ENCODE data around the gene IL1R1. TPM values are rescaled to one million over a fixed set of nuclear protein-coding genes. Genes with fewer than 3 reads are reported as not detected.

IL1R1 gene
- polyA plus RNA-seq, 3 donors = 1.8 to 2.7 (median 2.6) TPM

- Histone ChIP-seq H3K36me3 (replicated peaks in 1 of 2; ENCODE audit: control insufficient read depth in 1 of 2, insufficient read depth in 2 of 2, low read length in 2 of 2) (no peaks in the 10 kb centered on the region), H3K27me3 (ENCODE audit: control insufficient read depth in 2 of 2, insufficient read depth in 2 of 2, low read length in 2 of 2) (no peaks in the 10 kb centered on the region), H3K4me3 (replicated peaks in 1 of 3; ENCODE audit: low read depth in 2 of 3, low read length in 3 of 3) (no peak overlapping the region), H2AFZ (ENCODE audit: insufficient read depth, low read depth, low read length, poor library complexity, severe bottlenecking) (no peak overlapping the region), H3K27ac (ENCODE audit: low read depth in 1 of 2, low read length in 2 of 2) (peak overlapping the region in 1 of 2 donors; percentile 47), H3K9me3 (replicated peaks in 1 of 2; ENCODE audit: control insufficient read depth in 1 of 2, insufficient read depth in 1 of 2, low read length in 2 of 2) (no peaks in the 10 kb centered on the region), H3K79me2 (ENCODE audit: insufficient read depth, low read length) (no peaks in the 10 kb centered on the region), H4K20me1 (ENCODE audit: insufficient read depth, low read length) (no peaks in the 10 kb centered on the region), H3K4me2 (replicated peaks; ENCODE audit: extremely low read depth, low read length, poor library complexity, severe bottlenecking) (peak overlapping the region; percentile 36), H3K9ac (ENCODE audit: insufficient read depth, low read length, poor library complexity, severe bottlenecking) (no peak overlapping the region), H3K4me1 (ENCODE audit: control insufficient read depth in 1 of 2, insufficient read depth in 2 of 2, low read length in 2 of 2) (peaks cover 22 to 41% of the 10 kb centered on the region in 2 donors)
- TF ChIP-seq CTCF (IDR thresholded peaks at IDR 0.05) = no peak
- H3K27ac Mint-ChIP-seq = peak overlapping the region in 6 of 7 donors; percentile 17 to 91 (median 76)
- H3K27me3 Mint-ChIP-seq (ENCODE audit: low read depth in 3 of 3) = peaks cover 2 to 9% (median 3%) of the 10 kb centered on the region in 3 donors
- H3K4me1 Mint-ChIP-seq = peaks cover 33% of the 10 kb centered on the region
- no peak overlapping the region for H3K4me3 Mint-ChIP-seq
- no peaks in the 10 kb centered on the region for H3K36me3 Mint-ChIP-seq
- no peak for DNase-seq
- H3K9me3 Mint-ChIP-seq = peaks cover 0 to 3% (median 1%) of the 10 kb centered on the region in 7 donors
- intact Hi-C loops (cut with micrococcal nuclease) = no loop called here
Measured at GRCh38 chr2:102130647-102130991, 11.9 kb upstream of the IL1R1 start.

- Histone ChIP-seq H3K36me3 (replicated peaks in 1 of 2; ENCODE audit: control insufficient read depth in 1 of 2, insufficient read depth in 2 of 2, low read length in 2 of 2) (no peaks in the 10 kb centered on the region), H3K4me3 (replicated peaks in 1 of 3; ENCODE audit: low read depth in 2 of 3, low read length in 3 of 3) (no peak overlapping the region), H3K4me1 (ENCODE audit: control insufficient read depth in 1 of 2, insufficient read depth in 2 of 2, low read length in 2 of 2) (peaks cover 22 to 44% of the 10 kb centered on the region in 2 donors), H2AFZ (ENCODE audit: insufficient read depth, low read depth, low read length, poor library complexity, severe bottlenecking) (no peak overlapping the region), H3K9ac (ENCODE audit: insufficient read depth, low read length, poor library complexity, severe bottlenecking) (no peak overlapping the region), H4K20me1 (ENCODE audit: insufficient read depth, low read length) (no peaks in the 10 kb centered on the region), H3K4me2 (replicated peaks; ENCODE audit: extremely low read depth, low read length, poor library complexity, severe bottlenecking) (no peak overlapping the region), H3K79me2 (ENCODE audit: insufficient read depth, low read length) (no peaks in the 10 kb centered on the region), H3K27ac (ENCODE audit: low read depth in 1 of 2, low read length in 2 of 2) (no peak overlapping the region), H3K9me3 (replicated peaks in 1 of 2; ENCODE audit: control insufficient read depth in 1 of 2, insufficient read depth in 1 of 2, low read length in 2 of 2) (no peaks in the 10 kb centered on the region), H3K27me3 (ENCODE audit: control insufficient read depth in 2 of 2, insufficient read depth in 2 of 2, low read length in 2 of 2) (no peaks in the 10 kb centered on the region)
- intact Hi-C loops (cut with micrococcal nuclease) = no loop called here
- peaks cover 2 to 9% (median 3%) of the 10 kb centered on the region in 3 donors for H3K27me3 Mint-ChIP-seq (ENCODE audit: low read depth in 3 of 3)
- peaks cover 34% of the 10 kb centered on the region for H3K4me1 Mint-ChIP-seq
- no peak for DNase-seq
- H3K4me3 Mint-ChIP-seq = no peak overlapping the region
- no peak for TF ChIP-seq CTCF (IDR thresholded peaks at IDR 0.05)
- WGBS (ENCODE audit: insufficient coverage) = no CpG with 5 or more reads among the region's 5 CpGs
- H3K27ac Mint-ChIP-seq = peak overlapping the region in 1 of 7 donors; percentile 7
- H3K36me3 Mint-ChIP-seq = no peaks in the 10 kb centered on the region
- H3K9me3 Mint-ChIP-seq = peaks cover 0 to 3% (median 1%) of the 10 kb centered on the region in 7 donors
Measured at GRCh38 chr2:102131564-102131963, 11.0 kb upstream of the IL1R1 start.

Data from CD14-positive monocyte (primary cell).